HCT116 (cell line): ENCODE measurements around the gene NEU4. TPM values are rescaled to one million over a fixed set of nuclear protein-coding genes. Genes with fewer than 3 reads are reported as not detected.

ENCODE experiments used
- ATAC-seq: fragments of 200-7000 bp; cut with Tn5 transposase; 2 replicates; pipeline ENCODE4 v1.9.1; 2020; ENCODE audit warnings: mild to moderate bottlenecking, moderate library complexity
- BruUV-seq: library from RNA; stranded (reverse); fragments of 400-500 nt; replicated peaks from 2 replicates; lab custom pipeline; 2021; lab: Mats Ljungman, UMichigan
- CTCF ChIA-PET: fragments of 300-600 bp; sonication (Branson Sonifier 250); formaldehyde crosslinking; loops from one replicate; lab custom pipeline; 2021; ENCODE audit warnings: antibody characterized with exemption; lab: Charles Lee
- POLR2A ChIA-PET: fragments of 300-600, 350-600 bp; sonication (Branson Sonifier 250); formaldehyde crosslinking; loops from one replicate; lab custom pipeline; 2021; ENCODE audit warnings: antibody characterized with exemption; lab: Charles Lee
- RAD21 ChIA-PET, 2 experiments: fragments of 300-600 bp; sonication (Branson Sonifier 250); formaldehyde crosslinking; loops; one replicate each; lab custom pipeline; 2023; ENCODE audit warnings: low total read pairs in 2 of 2; ENCODE audit not compliant: uncharacterized antibody in 2 of 2, unreplicated experiment in 2 of 2, low non-redundant PET in 1 of 2; lab: Charles Lee
- DNase-seq: peaks from one replicate; pipeline ENCODE4 v3.0.0-alpha.2; 2010; ENCODE audit warnings: low read depth, low spot score
- H2AFZ ChIP-seq: fragments of 200-600 bp; shearing (Covaris generic), sonication (generic); 2 replicates; pipeline ENCODE4 v1.6.1; 2017; ENCODE audit warnings: low read depth, mixed run types, mixed read lengths, antibody characterized with exemption, low read length; ENCODE audit not compliant: poor library complexity, severe bottlenecking
- H3K27ac ChIP-seq: 2 replicates; pipeline ENCODE4 v1.5.1; 2012; ENCODE audit warnings: low read depth, low read length
- H3K27me3 ChIP-seq: fragments of 200-600 bp; sonication (generic); 2 replicates; pipeline ENCODE4 v1.6.1; 2016; ENCODE audit warnings: mixed run types, low read length, mixed read lengths; ENCODE audit not compliant: insufficient read depth
- H3K36me3 ChIP-seq, 2 experiments: fragments of 200-500 bp in 1 of 2; fragments of 200-600 bp in 1 of 2; sonication (Bioruptor generic) in 1 of 2; sonication (generic) in 1 of 2; 2 replicates each; pipeline versions ENCODE4 v1.5.1 to v1.6.1; 2014 to 2016; ENCODE audit warnings: low read length in 2 of 2, inconsistent platforms in 1 of 2, mixed read lengths in 1 of 2, mixed run types in 1 of 2; ENCODE audit not compliant: insufficient read depth in 2 of 2, control insufficient read depth in 1 of 2
- H3K4me1 ChIP-seq, 2 experiments: fragments of 200-600 bp in 1 of 2; sonication (generic) in 1 of 2; 2 replicates each; pipeline versions ENCODE4 v1.5.1 to v1.6.1; 2012 to 2017; ENCODE audit warnings: low read length in 2 of 2, inconsistent platforms in 1 of 2, mild to moderate bottlenecking in 1 of 2, mixed read lengths in 1 of 2, mixed run types in 1 of 2, moderate library complexity in 1 of 2; ENCODE audit not compliant: insufficient read depth in 2 of 2, control insufficient read depth in 1 of 2
- H3K4me2 ChIP-seq: fragments of 200-600 bp; sonication (generic); 2 replicates; pipeline ENCODE4 v1.6.1; 2017; ENCODE audit warnings: mixed run types, low read length, mixed read lengths
- H3K4me3 ChIP-seq, 2 experiments: fragments of 200-600 bp in 1 of 2; sonication (generic) in 1 of 2; replicated peaks in 1 of 2; 2 replicates each; pipeline ENCODE4 v1.5.1; 2011 to 2016; ENCODE audit warnings: low read length in 2 of 2, control low read depth in 1 of 2, low read depth in 1 of 2, mild to moderate bottlenecking in 1 of 2, mixed read lengths in 1 of 2, mixed run types in 1 of 2
- H3K79me2 ChIP-seq: fragments of 200-600 bp; sonication (generic); 2 replicates; pipeline ENCODE4 v1.6.1; 2017; ENCODE audit warnings: mild to moderate bottlenecking, mixed run types, low read length, moderate library complexity, mixed read lengths; ENCODE audit not compliant: insufficient read depth
- H3K9ac ChIP-seq: fragments of 200-600 bp; sonication (generic); 2 replicates; pipeline ENCODE4 v1.6.1; 2016; ENCODE audit warnings: low read length, mixed read lengths
- H3K9me2 ChIP-seq: fragments of 200-600 bp; sonication (generic), shearing (Covaris generic); 2 replicates; pipeline ENCODE4 v1.6.1; 2017; ENCODE audit warnings: mixed run types, mild to moderate bottlenecking, moderate library complexity; ENCODE audit not compliant: insufficient read depth
- H3K9me3 ChIP-seq, 2 experiments: fragments of 200-500 bp in 1 of 2; fragments of 200-600 bp in 1 of 2; sonication (Bioruptor generic) in 1 of 2; sonication (generic) in 1 of 2; 2 replicates each; pipeline ENCODE4 v1.6.1; 2014 to 2017; ENCODE audit warnings: low read length in 2 of 2, mixed read lengths in 2 of 2, inconsistent platforms in 1 of 2, low read depth in 1 of 2, mild to moderate bottlenecking in 1 of 2, mixed run types in 1 of 2, moderate library complexity in 1 of 2; ENCODE audit not compliant: control insufficient read depth in 1 of 2, insufficient read depth in 1 of 2
- H4K20me1 ChIP-seq: fragments of 200-600 bp; sonication (generic), shearing (Covaris generic); 2 replicates; pipeline ENCODE4 v1.6.1; 2017; ENCODE audit warnings: mixed run types, mild to moderate bottlenecking, moderate library complexity; ENCODE audit not compliant: insufficient read depth
- CEBPB ChIP-seq: IDR thresholded peaks from 2 replicates; pipeline ENCODE4 v1.6.1; 2012; ENCODE audit warnings: low read depth
- EZH2phosphoT487 ChIP-seq: fragments of 200-600 bp; IDR thresholded peaks from 2 replicates; pipeline ENCODE4 v1.6.1; 2018; ENCODE audit warnings: antibody characterized with exemption, borderline replicate concordance
- SIN3A ChIP-seq: IDR thresholded peaks from 2 replicates; pipeline ENCODE4 v1.6.1; 2012; ENCODE audit warnings: low read depth
- SP1 ChIP-seq: IDR thresholded peaks from 2 replicates; pipeline ENCODE4 v1.6.1; 2012; ENCODE audit warnings: low read depth
- YY1 ChIP-seq: IDR thresholded peaks from 2 replicates; pipeline ENCODE4 v1.6.1; 2011; ENCODE audit warnings: low read length, low read depth, moderate library complexity, mild to moderate bottlenecking; ENCODE audit not compliant: insufficient replicate concordance; ENCODE audit errors: extremely low read depth
- intact Hi-C: fragments of 100-400 bp; cut with micrococcal nuclease; formaldehyde crosslinking; loops from 2 replicates; pipeline ENCODE4 v1.10.0; 2022
- total RNA-seq: library from RNA; stranded (reverse); gene quantifications from one replicate; pipeline ENCODE4 v1.2.1, GENCODE V29; 2021; ENCODE audit not compliant: unreplicated experiment
- TF ChIP-seq, protein P1 (sequence below): IDR thresholded peaks from 2 replicates; pipeline ENCODE4 v1.6.1; 2012; ENCODE audit warnings: low read depth
- TF ChIP-seq, protein P2 (sequence below), 3 experiments: fragments of 200-600 bp in 1 of 3; sonication (generic) in 1 of 3; IDR thresholded peaks in 2 of 3; conservative IDR thresholded peaks in 1 of 3; 2 replicates each; pipeline ENCODE4 v1.5.1; 2012 to 2017; ENCODE audit warnings: low read depth in 2 of 3, low read length in 2 of 3, antibody characterized with exemption in 1 of 3, borderline replicate concordance in 1 of 3, control low read depth in 1 of 3, mild to moderate bottlenecking in 1 of 3, mixed read lengths in 1 of 3, mixed run types in 1 of 3, moderate library complexity in 1 of 3; ENCODE audit not compliant: insufficient read depth in 1 of 3

Gene NEU4
- total RNA-seq, 1 experiment from 2014 or later = 0.34 TPM

DNA sequence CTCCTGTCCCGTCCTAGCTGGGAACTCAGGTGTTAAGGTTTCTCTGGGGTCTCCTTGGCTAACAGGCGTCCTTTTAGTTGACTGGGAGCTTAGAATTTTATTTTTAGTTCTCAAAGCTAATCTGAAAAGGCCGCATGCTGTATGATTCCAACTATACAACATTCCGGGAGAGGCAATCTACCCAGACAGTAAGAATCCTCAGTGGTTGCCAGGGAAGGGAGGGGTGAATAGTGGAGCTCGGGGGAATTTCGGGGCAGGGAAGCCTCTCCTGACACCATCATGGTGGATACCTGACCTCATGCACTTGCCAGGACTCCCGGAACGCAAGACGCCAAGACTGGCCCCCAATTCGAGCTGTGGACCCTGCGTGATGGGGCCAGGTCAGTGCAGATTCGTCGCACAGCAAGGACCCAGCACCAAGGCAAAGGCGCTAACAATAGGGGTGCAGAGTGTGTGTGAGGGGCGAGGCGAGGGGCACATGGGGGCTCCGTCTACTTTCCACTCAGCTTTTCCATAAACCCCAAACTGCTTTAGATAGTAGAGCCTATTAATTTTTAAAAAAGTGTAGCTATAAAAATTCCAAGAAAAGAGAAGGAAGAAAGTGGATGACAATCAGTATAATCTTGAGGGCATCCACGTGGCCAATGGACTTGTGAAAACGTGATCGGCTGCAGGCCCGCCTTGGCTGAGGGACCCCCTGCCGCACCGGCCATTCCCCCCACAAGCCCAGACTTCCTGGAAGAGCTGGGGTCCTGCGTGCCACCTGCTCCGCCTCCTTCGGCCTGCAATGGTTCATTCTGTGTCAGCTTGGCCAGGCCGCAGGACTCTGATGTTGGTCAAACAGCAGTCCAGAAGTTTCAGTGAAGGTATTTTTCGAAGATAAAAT is 32.4 kb downstream of the NEU4 start:
- Histone ChIP-seq H3K4me3 (no peak overlapping the region), H3K9me3 (no peaks in the 10 kb centered on the region), H3K9ac (no peak overlapping the region), H3K36me3 (no peaks in the 10 kb centered on the region), H3K4me1 (peaks cover 10 to 14% of the 10 kb centered on the region in 2 experiments), H4K20me1 (no peaks in the 10 kb centered on the region), H3K9me2 (no peaks in the 10 kb centered on the region), H3K27ac (no peak overlapping the region), H3K79me2 (no peaks in the 10 kb centered on the region), H3K27me3 (no peaks in the 10 kb centered on the region), H2AFZ (no peak overlapping the region), H3K4me2 (no peak overlapping the region)
- DNase-seq = no peak
- no TSS peak for BruUV-seq
- POLR2A ChIA-PET = no interaction called here
- no peak for TF ChIP-seq EZH2phosphoT487
- TF ChIP-seq SP1 = no peak
- TF ChIP-seq SIN3A = no peak
- no peak for TF ChIP-seq CEBPB
- no peak for TF ChIP-seq YY1
- TF ChIP-seq, protein P1, sequence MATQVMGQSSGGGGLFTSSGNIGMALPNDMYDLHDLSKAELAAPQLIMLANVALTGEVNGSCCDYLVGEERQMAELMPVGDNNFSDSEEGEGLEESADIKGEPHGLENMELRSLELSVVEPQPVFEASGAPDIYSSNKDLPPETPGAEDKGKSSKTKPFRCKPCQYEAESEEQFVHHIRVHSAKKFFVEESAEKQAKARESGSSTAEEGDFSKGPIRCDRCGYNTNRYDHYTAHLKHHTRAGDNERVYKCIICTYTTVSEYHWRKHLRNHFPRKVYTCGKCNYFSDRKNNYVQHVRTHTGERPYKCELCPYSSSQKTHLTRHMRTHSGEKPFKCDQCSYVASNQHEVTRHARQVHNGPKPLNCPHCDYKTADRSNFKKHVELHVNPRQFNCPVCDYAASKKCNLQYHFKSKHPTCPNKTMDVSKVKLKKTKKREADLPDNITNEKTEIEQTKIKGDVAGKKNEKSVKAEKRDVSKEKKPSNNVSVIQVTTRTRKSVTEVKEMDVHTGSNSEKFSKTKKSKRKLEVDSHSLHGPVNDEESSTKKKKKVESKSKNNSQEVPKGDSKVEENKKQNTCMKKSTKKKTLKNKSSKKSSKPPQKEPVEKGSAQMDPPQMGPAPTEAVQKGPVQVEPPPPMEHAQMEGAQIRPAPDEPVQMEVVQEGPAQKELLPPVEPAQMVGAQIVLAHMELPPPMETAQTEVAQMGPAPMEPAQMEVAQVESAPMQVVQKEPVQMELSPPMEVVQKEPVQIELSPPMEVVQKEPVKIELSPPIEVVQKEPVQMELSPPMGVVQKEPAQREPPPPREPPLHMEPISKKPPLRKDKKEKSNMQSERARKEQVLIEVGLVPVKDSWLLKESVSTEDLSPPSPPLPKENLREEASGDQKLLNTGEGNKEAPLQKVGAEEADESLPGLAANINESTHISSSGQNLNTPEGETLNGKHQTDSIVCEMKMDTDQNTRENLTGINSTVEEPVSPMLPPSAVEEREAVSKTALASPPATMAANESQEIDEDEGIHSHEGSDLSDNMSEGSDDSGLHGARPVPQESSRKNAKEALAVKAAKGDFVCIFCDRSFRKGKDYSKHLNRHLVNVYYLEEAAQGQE = no peak
- TF ChIP-seq, protein P2, sequence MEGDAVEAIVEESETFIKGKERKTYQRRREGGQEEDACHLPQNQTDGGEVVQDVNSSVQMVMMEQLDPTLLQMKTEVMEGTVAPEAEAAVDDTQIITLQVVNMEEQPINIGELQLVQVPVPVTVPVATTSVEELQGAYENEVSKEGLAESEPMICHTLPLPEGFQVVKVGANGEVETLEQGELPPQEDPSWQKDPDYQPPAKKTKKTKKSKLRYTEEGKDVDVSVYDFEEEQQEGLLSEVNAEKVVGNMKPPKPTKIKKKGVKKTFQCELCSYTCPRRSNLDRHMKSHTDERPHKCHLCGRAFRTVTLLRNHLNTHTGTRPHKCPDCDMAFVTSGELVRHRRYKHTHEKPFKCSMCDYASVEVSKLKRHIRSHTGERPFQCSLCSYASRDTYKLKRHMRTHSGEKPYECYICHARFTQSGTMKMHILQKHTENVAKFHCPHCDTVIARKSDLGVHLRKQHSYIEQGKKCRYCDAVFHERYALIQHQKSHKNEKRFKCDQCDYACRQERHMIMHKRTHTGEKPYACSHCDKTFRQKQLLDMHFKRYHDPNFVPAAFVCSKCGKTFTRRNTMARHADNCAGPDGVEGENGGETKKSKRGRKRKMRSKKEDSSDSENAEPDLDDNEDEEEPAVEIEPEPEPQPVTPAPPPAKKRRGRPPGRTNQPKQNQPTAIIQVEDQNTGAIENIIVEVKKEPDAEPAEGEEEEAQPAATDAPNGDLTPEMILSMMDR (IDR thresholded peaks at IDR 0.05 in 2 of 3, conservative IDR thresholded peaks at IDR 0.05 in 1 of 3; ENCODE audit: borderline replicate concordance in 1 of 3, insufficient read depth in 1 of 3, low read depth in 2 of 3, low read length in 2 of 3) = no peak
- RAD21 ChIA-PET = no interaction called here
- no peak for ATAC-seq
- intact Hi-C loops = no loop called here
- CTCF ChIA-PET = no interaction called here
